T-helper 22 cell (primary cell): ENCODE results near the gene ZNF516.

Source experiments
- DNase-seq: peaks from one replicate; pipeline ENCODE4 v3.0.0-alpha.2; 2020; ENCODE audit warnings: low read depth

The ZNF516 gene

DNA sequence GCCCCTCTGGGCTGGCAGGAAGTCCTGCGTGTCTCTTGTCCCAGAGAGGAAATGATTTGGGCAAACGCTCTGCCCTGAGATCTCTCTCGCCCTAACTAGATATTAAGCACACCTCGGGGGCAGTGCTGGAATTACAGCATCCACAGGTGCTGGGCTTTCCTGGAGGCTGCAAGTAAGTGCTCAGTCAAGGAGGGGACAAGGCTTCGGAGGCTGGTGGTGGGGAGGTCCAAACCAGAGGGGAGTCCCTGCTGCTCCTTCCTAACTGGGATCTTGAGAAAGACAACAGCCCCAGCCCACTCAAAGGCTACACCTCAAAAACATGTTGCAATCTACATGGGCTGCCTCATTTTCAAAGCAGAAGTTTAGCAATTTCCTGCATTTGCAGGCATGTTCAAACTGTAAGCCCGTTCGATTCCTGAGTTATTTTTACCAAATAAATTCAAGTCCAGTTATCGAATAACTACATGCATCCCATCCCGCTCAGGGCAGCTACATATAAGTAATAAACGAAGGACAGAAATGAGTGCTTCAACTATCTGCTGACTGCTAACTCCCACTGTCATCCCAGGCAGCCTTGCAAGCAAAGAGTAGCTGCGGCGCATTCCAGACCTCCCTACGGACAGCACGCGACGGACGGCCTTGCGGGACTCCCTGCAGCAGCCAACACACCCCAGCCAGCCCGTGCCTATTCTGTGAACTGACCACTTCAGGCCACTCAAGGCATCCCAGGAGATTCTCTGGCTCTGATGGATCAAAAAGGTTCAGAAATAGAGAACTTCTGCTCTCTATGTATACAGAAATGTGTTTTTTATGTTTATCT, 27.5 kb downstream of the ZNF516 start:
- no peak for DNase-seq

DNA sequence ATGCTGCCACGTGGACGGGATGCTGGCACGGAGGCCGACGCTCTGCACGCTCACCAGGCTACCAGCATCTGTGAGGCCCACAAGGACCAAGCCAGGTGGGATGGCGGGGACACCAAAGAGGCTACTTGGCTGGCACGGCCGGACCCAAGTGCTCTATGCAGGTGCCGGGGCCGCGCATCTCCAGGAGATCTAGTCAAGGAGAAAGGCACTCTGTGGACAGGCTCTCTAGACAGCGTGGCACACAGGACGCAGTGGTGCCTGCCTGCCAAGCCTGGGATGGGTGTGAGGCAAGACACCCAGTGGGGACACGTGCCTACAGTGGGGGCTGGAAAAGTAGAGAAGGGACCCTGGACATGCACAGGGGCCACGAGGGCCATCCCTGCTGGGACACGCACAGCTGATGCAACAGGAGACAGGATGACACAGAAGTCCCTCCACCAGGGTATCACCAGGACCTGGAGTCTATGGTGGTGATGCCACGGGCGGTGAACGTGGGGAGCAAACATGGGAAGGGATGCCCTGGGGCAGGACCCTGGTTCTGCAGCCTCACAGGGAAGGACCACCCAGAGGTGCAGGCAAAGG, 28.5 kb downstream of the ZNF516 start:
- no peak for DNase-seq

DNA sequence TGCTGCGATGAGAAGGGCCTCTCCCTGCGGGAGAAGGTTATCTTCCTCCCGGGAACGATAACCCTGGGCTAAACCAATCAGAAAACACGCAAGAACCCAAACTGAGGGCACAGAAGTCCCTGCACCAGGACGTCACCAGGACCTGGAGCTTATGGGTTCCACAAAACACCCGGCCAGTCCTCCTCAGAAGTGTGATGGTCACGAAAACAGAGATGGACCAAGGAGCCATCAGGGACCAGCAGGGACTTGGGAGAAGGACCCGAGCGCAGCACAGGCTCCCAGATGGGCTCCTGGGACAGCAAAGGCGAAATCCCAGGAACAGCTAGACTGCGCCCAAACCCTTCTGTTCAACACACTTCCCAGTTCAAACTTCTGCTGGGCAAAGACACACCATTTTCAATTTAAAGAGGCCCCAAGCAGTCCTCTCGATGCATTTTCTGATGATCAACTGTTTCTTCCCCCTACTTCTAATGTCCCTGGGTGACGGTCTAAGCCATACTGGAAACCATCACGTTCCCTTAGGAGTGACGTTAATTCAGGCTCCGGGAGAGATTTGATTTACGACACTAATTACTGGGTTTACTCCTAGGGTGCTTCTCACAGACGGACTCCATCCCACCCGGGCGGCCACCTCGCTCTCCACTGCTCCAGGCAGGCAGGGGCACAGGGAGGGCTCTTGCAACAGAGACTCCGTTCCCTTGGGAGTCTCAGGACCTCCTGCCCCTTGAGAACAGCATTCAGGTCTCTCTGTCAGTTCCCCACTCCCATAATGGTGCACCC, 29.2 kb downstream of the ZNF516 start:
- no peak for DNase-seq

- no peak for DNase-seq
Measured at GRCh38 chr18:76464281-76465259, 30.5 kb downstream of the ZNF516 start.

GRCh38 chr18:76463872-76464271, 31.2 kb downstream of the ZNF516 start:
- no peak for DNase-seq

DNA sequence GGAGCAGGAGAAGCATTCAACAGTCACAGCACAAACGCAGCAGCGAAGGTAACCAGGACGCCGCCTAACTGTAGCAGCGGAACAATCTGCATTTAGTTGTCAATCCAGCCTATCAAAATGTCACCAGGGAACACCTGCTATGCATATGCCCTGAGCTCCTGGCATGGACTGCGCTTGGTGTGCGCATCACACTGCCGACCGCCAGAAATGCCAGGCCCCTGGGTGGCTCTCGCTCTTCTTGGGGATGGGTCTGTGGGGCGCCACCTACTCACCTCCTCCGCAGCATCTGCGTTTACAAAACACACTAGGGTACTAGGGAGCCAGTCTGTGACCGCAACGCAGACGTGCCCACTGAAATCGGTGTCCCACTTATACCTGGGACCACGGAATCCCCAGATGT, 31.7 kb downstream of the ZNF516 start:
- DNase-seq, result no peak

- no peak for DNase-seq
Measured at GRCh38 chr18:76462326-76462694, 32.7 kb downstream of the ZNF516 start.

DNA sequence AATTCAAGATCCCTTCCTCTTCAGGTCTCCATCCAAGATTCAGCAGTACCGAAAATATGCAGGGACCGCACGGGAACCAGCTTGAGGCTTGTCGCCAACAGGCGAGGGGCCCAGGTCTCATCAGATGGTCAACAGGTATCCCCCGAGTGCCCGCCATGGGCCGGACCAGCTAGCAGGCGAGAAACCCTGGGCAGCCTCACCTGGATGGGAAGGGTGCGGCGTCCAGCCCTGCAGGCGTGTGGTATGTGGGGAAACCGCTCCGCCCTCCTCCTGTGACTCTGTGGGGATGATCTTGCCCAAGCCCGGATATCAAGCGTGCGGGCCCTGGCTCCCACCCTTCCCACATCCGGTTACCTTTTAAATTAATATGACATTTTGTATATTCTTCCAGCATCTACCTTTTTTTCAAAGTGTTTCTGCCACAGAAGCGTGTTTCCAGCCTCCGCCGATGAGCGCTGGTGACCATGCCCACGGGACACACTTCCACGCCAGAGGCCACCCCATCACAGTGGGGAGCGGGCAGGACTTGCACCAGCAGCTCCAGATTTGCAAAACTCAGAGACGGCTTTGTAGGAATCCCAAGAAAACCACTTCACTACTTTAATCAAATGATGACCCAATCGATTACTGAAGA, 33.2 kb downstream of the ZNF516 start:
- no peak for DNase-seq

GRCh38 chr18:76461148-76461547, 33.9 kb downstream of the ZNF516 start:
- DNase-seq, result no peak

- DNase-seq, result no peak
Measured at GRCh38 chr18:76460482-76460881, 34.6 kb downstream of the ZNF516 start.

DNA sequence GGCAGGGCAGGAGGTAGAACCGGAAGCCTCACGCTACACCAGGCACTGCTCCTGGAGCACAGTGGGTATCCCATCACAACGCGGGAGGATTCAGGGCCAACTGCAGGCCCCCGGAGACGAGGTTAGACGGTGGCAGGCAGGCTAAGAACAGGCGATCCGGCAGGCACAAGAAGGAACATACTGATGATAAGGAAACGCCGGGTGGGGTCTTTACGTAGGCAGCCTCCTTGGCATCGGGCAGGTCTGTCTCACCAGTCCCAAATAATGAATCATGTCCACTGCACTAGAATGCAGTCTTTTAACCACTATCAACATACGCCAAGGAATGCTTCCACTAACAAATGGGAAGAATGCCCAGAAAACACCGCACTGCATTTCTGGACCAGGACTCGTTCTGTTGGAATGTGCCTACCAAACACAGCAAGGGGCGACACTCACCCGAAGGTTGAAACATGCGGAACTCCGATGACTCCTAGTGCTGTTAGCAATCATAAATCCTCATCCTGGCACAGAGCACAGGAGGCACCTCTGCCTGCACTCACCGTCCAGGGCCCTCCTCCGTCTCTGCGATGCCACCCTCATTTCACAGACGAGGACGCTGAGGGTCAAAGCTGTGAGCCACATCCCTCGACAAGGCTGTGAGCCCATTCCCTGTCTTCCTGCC, 35.2 kb downstream of the ZNF516 start:
- DNase-seq, result no peak

GRCh38 chr18:76459312-76459686, 35.7 kb downstream of the ZNF516 start:
- DNase-seq, result no peak

GRCh38 chr18:76458522-76459311, 36.3 kb downstream of the ZNF516 start:
- DNase-seq, result no peak

- DNase-seq, result no peak
Measured at GRCh38 chr18:76457957-76458356, 37.1 kb downstream of the ZNF516 start.

DNA sequence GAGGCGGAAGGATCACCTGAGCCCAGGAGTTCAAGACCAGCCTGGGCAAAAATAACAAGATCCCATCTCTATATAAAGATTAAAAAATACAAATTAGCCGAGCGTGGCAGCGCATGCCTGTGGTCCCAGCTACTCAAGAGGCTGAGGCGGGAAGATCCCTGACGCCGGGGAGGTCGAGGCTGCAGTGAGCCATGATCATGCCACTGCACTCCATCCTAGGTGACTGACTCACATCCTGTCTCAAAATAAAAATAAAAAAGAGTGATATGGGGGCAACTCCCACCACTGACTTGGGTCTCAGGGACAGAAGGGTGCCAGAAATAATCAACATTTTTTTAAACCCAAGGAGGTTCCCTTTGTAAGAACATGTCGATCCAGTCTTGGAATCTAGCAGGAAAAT, 37.6 kb downstream of the ZNF516 start:
- DNase-seq, result no peak

DNA sequence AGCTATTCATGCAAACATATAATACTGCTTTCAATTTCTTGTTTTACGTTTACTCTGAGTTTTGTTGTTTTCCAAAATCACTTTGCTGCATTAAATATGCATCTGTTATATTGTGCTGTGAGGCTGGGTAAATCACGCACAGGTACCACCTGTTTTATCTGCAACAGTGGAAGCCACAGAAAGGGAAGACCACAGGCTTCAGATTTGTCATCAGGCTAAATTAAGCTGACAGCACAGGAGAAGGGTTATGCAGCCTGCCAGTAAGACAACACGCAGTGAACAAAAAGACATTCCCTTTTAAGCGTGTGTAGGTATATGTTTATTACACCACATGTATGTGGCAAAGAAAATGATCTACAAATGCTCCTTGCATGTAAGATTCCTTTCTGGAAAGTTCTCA, 38.2 kb downstream of the ZNF516 start:
- DNase-seq, result no peak

GRCh38 chr18:76456018-76456750, 38.9 kb downstream of the ZNF516 start:
- DNase-seq, result no peak

DNA sequence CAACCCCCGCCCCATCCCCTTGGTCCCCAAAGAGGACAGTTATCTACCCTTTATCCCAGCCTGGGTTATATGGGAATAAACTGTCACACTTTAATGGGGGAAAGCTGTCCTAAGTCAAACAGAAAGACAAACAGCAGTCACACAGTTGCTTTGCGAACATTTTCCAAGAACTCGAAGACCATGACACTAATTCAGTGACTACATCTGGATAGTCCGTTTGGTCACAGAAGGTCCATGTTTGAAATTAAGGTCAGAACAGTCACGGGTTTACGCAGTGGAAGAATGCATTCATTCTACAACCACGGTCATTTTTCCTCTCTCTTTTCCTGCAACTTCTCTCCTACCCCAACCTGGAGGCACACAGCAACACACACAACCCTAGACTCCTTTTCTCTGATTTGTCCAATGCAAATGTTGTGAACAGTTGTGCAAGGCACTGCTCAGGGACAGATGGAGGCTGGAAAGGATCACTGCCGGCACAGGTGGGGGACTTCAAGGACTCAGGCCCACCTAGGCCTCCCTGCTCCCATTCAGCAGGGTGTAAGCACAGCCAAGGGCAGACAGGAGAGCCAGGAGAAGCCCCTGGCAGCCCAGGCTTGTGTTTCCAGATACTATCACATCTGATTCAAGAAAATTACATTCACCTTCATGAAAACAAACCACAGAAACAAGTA, 39.9 kb downstream of the ZNF516 start:
- no peak for DNase-seq

GRCh38 chr18:76454418-76454817, 40.6 kb downstream of the ZNF516 start:
- DNase-seq, result no peak
